Stimulated activated CD8-positive, alpha-beta memory T cell treated with anti-CD3 and anti-CD28 coated beads, Interleukin-4, amount 100 ng/mL, for 4 hours (primary cell): ENCODE measurements around the gene CMSS1.

Experiments used
- DNase-seq, 2 donors: peaks; one replicate each; pipeline ENCODE4 v3.0.0-alpha.2; 2020; ENCODE audit warnings: low read depth in 2 of 2, low spot score in 1 of 2

The CMSS1 gene

DNA sequence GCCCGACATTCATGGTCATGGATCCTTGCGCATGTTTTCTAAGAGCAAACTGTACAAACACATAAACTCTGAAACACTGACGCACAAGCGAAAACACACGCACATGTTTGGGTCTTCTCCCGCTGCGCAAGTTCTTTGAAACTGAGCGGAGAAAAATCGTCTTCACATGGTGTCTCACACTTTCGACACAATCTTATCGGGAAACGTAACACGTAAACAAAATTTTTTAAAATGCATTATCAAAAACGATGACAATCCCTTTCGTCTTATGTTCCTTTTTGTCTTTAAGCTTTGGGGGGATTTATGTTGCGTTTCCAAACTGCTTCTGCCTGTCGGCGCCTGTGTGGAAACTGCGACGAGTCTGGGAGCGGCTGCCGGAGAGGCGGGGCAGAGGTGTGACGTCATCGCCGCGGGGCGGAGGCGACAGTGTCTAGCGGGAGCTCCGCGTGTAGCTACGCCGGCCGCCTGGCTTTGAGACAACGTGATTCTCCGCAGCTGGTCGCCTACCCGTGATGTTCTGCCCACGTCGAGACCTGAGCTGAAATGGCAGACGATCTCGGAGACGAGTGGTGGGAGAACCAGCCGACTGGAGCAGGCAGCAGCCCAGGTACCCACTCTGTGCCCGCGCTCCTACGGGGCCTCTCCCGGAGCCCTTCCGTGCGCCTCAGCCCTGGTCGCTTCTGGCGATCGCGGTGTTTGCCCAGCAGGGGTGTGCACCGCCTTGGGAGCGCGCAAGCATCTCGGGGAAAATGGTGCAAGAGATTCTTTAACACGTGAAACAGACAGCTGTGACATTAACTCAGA lies at the start of gene CMSS1:
CMSS1 (plus strand) TSS at position 426 of the 804 bp plus-strand sequence.
- peak; percentile 91 to 93 for DNase-seq

DNA sequence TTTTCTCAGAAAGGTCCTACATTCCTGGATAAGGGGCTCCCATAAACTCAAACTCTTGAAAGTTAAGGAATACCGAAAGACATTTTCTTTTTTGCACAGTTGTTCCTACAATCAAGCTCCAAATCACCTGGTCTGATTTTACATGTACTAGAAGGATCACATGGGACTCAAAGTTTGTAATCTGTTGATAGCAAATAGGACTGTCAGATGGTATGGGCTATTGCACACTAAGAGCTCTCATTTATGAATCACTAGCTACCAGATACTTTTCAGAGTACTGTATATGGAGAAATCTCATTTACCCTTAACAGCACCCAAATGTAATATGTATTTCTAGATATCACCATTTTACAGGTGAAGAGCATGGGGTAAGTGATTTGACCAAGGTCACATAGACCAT lies 49.5 kb upstream of the CMSS1 start:
- no peak for DNase-seq

DNA sequence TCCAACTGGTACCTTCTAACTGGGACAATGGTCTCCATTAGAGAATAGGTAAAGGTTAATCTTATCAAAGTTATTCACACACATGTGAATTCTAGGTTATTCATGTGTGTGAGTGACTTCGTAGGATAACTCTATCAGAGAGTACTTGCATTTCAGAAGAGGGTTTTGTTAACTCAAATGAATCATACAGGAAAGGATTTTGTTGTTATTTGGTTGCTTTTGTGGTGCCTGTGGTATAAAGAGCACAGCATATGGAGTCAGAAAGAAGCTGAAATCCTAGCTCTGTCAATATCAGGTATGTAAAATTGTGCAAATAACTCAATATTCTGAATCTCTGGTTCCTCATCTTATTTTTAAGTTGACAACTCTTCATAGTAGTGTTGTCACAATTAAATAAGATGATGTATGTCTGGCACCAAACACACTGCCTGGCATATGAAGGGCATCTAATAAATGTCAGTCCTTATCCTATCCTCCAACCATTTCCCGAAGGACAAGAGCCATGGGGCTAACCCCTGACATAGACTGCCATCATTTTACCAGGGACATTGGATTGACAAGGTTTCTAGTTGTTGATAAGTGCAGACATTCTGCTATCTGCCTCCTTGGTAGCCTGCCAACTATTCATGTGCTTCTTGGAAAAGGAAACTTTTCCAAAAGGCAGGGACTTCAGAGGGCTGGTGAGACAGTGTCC lies 48.7 kb upstream of the CMSS1 start:
- DNase-seq, result no peak

DNA sequence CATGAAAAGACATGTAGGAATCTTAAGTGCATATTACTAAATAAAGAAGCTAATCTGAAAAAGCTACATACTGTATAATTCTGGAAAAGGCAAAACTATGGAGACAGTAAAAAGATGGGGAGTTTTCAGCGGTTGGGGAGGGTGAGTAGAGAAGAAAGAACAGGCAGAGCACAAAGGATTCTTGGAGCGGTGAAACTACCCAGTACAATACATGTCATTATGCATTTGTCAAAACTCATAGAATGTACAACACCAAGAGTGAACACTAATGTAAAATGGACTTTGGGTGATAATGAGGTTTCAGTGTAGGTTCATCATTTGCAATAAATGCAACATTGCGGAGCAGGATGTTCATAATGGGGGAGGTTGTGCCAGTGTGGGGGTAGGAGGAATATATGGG lies 45.5 kb upstream of the CMSS1 start:
- DNase-seq, result no peak

DNA sequence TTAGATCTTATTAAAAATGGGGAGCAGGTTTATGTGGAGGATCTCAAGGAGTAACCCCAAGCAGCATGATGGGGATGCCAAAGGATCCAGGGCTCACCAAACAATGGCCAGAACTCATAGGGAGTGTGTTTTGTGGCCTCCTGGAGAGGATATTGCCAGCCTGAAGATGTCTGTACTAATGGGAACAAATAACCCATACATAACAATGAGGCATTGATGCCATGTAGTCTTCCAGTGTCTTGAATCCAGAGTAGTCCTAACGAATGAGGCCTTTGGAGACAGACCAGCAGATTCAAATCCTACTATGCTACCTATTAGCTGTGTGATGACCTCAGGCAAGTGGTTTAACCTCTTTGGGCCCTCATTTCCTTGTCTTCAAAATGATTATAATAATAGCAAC lies 45.0 kb upstream of the CMSS1 start:
- no peak for DNase-seq

DNA sequence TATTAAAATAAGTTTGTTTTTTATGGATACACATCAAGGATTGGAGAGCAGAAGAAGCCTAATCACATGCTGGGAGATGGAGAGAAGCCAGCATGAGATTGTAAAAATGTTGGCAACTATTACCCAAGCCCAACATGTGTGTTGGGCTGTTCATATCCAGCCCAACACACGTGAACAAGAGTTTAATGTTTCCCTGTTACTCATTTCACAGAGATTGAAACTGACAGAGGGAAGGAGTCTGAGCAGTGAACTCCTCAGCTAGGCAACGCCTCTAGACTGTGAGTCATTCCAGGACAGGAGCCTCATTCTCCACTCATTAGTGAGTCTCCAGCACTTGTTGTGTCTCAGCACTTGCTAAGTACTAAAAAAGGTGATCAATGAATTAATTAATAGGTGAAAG lies 43.2 kb upstream of the CMSS1 start:
- DNase-seq, result no peak

DNA sequence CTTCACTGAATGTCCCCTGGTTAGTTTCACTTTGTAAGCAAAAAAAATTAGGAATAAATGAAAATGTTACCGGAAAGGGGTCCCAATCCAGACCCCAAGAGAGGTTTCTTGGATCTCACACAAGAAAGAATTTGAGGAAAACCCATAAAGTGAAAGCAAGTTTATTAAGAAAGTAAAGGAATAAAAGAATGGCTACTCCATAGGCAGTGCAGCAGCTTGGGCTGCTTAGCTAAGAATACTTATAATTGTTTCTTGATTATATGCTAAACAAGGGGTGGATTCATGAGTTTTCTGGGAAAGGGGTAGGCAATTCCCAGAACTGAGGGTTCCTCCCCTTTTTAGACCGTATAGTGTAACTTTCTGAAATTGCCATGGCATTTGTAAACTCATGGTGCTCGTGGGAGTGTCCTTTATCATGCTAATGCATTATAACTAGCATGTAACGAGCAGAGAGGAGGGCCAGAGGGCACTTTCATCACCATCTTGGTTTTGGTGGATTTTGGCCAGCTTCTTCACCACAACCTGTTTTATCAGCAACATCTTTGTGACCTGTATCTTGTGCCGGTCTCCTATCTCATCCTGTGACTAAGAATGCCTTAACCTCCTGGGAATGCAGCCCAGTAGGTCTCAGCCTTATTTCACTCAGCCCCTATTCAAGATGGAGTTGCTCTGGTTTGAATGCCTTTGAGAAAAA lies 41.0 kb upstream of the CMSS1 start:
- DNase-seq, result no peak

DNA sequence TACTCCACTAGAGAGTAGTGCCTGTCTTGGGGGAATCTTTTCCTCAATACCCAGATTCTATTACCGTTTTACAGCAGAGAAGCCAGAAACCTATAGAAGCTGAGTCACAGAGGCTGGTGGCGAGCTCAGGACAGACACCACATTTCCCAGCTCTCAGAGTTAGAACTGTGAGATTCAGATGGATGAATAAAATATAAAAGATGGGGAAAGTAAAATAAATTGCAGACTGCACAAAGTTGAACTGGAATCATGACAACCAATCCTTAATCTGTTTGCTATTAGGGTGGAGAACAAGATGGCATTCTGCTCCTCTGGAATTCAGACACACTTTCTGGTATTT lies 40.5 kb upstream of the CMSS1 start:
- no peak for DNase-seq

DNA sequence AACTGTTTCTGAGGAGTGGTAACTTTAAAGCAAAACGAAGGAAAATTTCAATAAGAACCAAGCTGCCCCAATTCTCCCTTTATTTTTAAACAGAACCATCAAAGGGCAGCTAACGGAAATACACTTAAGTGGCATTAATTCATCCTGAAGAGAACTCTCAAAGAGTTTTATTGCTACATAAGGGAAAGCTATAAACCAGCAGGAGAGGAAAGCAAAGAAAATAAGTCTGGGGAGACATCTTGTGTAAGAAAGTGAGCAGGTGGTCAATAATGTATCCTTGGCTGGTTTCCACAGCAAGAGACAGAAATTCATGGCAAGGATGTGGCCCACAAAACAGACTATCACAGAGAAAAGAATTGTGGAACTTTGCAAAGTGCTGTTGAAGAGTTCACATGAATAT lies 40.0 kb upstream of the CMSS1 start:
- no peak for DNase-seq

DNA sequence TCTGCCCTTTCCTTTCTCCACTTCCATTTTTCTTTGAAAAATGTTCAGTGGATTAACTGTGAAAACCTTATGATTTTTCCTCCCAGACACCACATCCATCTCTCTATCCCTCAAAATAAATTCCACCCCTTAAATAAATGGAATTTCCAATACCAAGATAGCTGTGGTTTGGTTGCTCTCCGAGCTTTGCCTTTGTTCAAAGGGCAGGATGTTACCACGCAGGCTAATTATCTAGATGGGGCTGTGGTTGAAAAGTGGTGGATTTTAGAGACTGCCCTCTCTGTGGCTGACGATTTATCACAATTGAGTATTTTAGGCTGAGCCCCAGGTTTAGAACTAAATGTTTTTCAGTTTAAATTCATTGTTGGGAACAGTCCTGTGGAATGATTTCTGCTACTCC lies 36.9 kb upstream of the CMSS1 start:
- no peak for DNase-seq

DNA sequence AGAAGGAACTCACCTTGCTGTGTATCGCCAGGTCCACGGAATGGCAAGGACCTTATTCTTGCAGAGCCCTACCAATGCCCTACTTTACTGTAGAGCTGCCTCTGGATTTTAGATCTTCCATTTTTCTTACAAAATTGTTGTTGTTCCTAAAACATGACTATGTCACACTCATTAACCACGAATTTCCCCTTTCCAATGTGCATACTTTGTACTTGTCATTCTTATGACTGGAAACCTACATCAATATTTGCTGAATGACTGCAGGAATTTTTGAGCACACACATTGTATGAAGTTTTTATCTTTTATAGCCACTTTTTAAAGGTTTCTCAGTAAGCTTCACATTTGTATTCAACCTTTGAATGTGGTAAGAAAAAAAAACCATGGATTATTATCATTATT lies 35.9 kb upstream of the CMSS1 start:
- no peak for DNase-seq

DNA sequence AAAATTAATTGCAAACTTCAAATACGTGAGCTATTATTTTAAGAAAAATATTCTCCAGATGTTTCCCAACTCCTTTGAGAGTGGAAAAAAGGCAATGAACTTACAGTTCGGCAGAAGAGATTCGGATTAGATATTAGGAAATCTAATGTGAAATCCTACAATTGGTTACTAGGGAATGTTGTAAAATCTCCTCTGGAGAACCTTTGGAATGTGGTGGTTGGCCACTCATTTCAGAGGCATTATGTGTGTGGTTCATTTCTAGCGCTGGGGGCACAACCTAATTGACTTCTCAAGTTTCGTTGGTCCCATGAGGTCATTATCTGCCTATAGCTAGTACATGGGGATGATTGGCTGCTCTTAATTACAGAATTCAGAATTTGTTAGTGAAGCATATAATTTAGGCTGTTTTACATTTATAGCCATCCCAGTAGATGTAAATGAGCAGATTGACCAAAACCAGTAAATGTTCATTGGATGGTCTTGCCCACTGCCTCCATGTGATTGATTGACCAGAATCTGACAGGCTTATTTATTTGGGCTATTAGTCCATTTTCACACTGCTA lies 34.6 kb upstream of the CMSS1 start:
- DNase-seq, result no peak

DNA sequence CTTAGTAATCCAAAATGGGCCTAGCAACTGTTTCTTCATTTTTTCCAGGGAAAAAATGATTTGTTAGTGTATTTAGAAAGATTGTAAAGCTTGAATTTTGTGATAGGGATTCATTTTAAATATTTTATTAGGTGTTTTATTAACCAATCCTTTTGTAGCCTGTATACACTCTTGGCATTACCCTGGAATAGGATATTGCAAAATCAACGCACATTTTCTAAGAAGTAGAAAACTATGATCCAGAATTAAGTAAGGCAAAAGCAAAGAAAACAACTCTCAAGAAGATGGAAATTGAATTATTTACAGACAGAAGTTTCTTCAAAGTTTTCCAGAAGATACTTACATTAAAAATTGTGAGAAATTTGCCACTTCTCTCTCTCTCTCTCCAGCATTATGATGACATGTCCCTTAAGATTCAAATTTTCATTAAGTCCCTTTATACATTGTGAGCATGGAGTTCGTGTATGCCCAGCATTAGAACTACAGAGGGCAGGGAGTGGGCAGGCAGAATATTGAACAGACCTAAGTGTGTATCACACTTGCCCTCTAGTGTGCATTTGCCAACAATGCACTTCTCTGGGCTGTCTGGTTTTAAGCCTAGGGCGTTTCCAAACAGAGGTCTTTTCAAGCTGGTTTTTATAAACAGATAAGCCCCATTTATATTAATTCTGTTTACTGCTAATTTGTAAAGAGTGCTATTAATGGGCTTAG lies 28.5 kb upstream of the CMSS1 start:
- DNase-seq, result no peak

DNA sequence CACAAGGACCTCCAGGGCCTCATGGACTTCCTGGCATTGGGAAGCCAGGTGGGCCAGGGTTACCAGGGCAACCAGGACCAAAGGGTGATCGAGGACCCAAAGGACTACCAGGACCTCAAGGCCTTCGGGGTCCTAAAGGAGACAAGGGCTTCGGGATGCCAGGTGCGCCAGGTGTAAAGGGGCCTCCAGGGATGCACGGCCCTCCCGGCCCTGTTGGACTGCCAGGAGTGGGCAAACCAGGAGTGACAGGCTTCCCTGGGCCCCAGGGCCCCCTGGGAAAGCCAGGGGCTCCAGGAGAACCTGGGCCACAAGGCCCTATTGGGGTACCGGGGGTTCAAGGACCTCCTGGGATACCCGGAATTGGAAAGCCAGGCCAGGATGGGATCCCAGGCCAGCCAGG lies 23.2 kb upstream of the CMSS1 start:
- DNase-seq, result no peak

DNA sequence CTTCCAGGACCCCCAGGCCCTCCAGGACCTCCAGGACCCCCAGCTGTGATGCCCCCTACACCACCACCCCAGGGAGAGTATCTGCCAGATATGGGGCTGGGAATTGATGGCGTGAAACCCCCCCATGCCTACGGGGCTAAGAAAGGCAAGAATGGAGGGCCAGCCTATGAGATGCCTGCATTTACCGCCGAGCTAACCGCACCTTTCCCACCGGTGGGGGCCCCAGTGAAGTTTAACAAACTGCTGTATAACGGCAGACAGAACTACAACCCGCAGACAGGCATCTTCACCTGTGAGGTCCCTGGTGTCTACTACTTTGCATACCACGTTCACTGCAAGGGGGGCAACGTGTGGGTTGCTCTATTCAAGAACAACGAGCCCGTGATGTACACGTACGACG lies 22.1 kb upstream of the CMSS1 start:
- no peak for DNase-seq

DNA sequence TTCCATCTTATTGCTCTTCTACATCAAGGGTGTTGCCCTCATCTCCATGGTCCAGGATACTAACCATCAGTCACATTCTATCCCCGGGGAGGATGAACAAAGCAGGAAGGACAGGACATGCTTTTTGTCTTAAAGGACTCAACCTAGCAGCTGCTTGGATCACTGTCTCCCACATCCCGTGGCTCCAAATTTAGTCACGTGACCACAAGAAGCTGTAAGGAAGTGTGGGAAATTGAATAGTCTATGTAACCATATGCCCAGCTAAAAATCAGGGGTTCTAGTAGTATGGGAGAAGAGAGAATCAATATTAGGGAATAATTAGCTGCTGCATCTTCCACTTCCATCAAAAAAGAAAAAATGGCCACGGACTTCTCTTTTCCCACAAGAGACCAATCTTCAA lies 18.2 kb upstream of the CMSS1 start:
- no peak for DNase-seq

DNA sequence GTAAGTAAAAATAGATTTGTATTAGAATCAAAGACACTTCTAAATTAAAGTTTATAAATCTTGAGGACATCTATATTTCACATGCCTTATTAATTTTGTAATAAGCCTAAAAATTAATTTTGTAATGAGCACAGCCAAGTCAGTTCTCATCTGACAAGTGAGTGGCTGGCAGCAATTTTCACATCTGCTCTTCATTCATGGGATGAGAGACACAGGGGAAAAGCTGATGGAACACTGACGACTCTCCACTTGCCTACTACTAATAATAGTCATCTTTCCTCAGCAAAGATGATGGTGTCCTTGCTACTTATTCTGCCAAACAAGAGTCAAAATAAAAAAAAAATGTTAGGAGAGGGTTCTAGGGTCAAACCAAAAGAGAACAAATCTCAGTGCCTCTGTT lies 14.4 kb upstream of the CMSS1 start:
- no peak for DNase-seq

DNA sequence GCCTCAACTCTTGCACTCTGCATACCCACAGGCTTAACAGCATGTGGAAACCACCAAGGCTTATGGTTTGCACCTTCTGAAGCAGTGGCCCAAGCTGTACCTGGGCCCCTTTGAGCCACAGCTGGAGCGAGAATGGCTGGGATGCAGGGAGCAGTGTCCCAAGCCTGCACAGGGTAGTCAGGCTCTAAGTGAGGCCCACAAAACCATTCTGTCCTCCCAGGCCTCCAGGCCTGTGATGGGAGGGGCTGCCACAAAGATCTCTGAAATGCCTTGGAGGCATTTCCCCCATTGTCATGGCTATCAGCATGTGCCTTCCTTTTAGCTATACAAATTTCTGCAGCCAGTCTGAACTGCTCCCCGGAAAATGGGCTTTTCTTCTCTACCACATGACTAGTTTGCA lies 12.5 kb upstream of the CMSS1 start:
- no peak for DNase-seq

DNA sequence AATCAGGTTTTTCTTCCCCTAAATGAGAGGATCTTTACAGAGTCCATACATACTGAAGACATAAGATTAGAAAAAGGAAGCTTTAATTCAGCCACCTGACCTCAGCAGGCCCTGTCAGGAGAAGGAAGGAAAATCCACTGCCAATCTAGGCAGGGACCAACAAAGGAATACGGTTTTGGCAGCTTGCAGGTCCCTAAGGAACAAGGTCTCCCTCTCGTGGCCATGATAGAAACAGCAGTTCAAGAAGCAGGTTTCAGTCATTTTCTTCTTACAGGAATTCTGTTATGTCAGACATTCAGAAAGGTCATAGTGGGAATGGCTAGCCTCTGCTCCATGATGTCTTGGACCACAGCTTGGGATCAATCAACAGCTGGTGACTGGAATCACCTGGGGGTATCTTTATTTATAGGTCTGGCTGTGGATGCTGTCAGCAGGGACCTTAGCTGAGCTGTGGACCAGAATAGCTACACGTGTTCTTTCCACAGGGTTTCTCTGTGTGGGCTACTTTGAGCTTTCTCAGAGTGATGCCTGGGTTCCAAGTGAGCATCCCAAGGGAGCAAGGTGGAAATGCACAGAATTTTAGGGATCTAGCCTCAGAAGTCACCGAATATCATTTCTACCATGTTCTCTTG lies 9.4 kb upstream of the CMSS1 start:
- no peak for DNase-seq

DNA sequence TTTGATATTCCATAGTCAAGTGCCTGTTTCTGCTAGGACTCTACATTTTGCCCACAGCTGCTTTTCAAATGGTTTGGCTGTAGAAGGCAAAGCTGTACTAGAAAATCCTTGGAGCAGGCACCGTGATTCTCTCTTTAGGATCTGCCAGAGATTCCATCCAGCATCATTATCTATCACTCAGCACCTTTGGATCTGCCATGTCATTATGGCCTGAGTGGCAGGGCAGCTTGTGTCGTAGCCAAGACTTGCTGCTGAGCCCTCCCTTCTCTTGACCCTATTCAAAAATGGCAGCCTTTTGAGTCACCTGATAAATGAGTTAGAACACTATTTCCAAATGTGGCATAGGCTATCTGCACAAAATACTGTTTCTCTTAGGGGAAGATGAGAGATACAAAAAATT lies 8.1 kb upstream of the CMSS1 start:
- DNase-seq, result no peak

DNA sequence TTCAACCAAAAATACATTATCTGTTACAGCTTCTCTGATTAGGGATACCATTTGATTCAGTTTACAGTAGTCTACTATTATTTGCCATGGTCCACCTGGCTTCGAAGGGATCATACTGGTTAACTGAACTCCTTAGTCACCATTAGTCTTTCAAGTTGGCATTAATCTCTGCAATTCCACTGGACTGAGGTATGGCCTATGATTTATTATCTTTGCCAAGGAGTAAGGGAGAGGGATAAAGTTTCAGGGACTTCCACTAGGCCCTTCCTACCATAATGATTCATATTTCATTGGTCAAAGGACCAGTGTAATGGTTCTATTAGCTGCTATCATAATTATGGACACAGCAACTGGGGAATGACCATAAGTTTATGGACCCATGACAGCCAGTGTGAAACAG lies 7.3 kb upstream of the CMSS1 start:
- no peak for DNase-seq
